Fibroblast of pulmonary artery (primary cell): ENCODE results near the gene BRD3OS.

Source experiments
- DNase-seq: peaks from one replicate; pipeline ENCODE4 v3.0.0-alpha.2; 2010; ENCODE audit warnings: low read depth
- H3K4me3 ChIP-seq: replicated peaks from 2 replicates; pipeline ENCODE4 v1.5.1; 2011; ENCODE audit warnings: low read depth, mild to moderate bottlenecking, control low read depth, low read length, moderate library complexity
- CTCF ChIP-seq: IDR thresholded peaks from 2 replicates; pipeline ENCODE4 v1.5.1; 2011; ENCODE audit warnings: mild to moderate bottlenecking, control low read depth, low read length, inconsistent platforms; ENCODE audit errors: missing control alignments

Gene BRD3OS

GRCh38 chr9:134037641-134038040 lies 12.4 kb downstream of the BRD3OS start:
- no peak overlapping the region for H3K4me3 ChIP-seq
- DNase-seq: no peak
- TF ChIP-seq CTCF: no peak

- no peak for DNase-seq
- no peak overlapping the region for H3K4me3 ChIP-seq
- no peak for TF ChIP-seq CTCF
These were observed 14.3 kb downstream of the BRD3OS start for GRCh38 chr9:134039386-134040175.

GRCh38 chr9:134040176-134040565 lies 14.9 kb downstream of the BRD3OS start:
- TF ChIP-seq CTCF: no peak
- no peak for DNase-seq
- no peak overlapping the region for H3K4me3 ChIP-seq

GRCh38 chr9:134040781-134041648 lies 15.7 kb downstream of the BRD3OS start:
- no peak for DNase-seq
- H3K4me3 ChIP-seq: no peak overlapping the region
- TF ChIP-seq CTCF: no peak

- TF ChIP-seq CTCF: no peak
- no peak overlapping the region for H3K4me3 ChIP-seq
- no peak for DNase-seq
These were observed 16.3 kb downstream of the BRD3OS start for GRCh38 chr9:134041649-134041962.

GRCh38 chr9:134043531-134043988 lies 18.3 kb downstream of the BRD3OS start:
- no peak for TF ChIP-seq CTCF
- H3K4me3 ChIP-seq: no peak overlapping the region
- no peak for DNase-seq
